Stimulated activated CD4-positive, alpha-beta T cell treated with anti-CD3 and anti-CD28 coated beads, Interleukin-1b, Interleukin-23, amount 100 ng/mL, for 4 hours (primary cell): ENCODE measurements around the gene CCDC27.
"Not testable (repeated sequence)": the region's sequence is repeated elsewhere in the genome, so short reads cannot be mapped to it uniquely, and the experiment has no call there.

ENCODE experiments used
- DNase-seq, 2 donors: peaks; one replicate each; pipeline ENCODE4 v3.0.0-alpha.2; 2020; ENCODE audit warnings: low read depth in 2 of 2

Gene CCDC27

GRCh38 chr1:3735688-3736087 is 16.6 kb upstream of the CCDC27 start:
- DNase-seq, result no peak

GRCh38 chr1:3736131-3736561 is 16.1 kb upstream of the CCDC27 start:
- no peak for DNase-seq

- no peak for DNase-seq
Measured at GRCh38 chr1:3736708-3737107, 15.5 kb upstream of the CCDC27 start.

GRCh38 chr1:3738943-3739342 is 13.3 kb upstream of the CCDC27 start:
- DNase-seq, result no peak

- DNase-seq, result no peak
Measured at GRCh38 chr1:3740042-3740441, 12.2 kb upstream of the CCDC27 start.

- no peak for DNase-seq
Measured at GRCh38 chr1:3740752-3741151, 11.5 kb upstream of the CCDC27 start.

GRCh38 chr1:3741566-3742438 is 10.4 kb upstream of the CCDC27 start:
- no peak for DNase-seq

- no peak for DNase-seq
Measured at GRCh38 chr1:3742439-3743298, 9.6 kb upstream of the CCDC27 start.

GRCh38 chr1:3743421-3743820 is 8.8 kb upstream of the CCDC27 start:
- DNase-seq, result no peak

- DNase-seq, result no peak
Measured at GRCh38 chr1:3743826-3744225, 8.4 kb upstream of the CCDC27 start.

- no peak for DNase-seq
Measured at GRCh38 chr1:3744646-3745045, 7.6 kb upstream of the CCDC27 start.

GRCh38 chr1:3745071-3745470 is 7.2 kb upstream of the CCDC27 start:
- DNase-seq, result no peak

GRCh38 chr1:3745590-3746381 is 6.5 kb upstream of the CCDC27 start:
- DNase-seq, result no peak

GRCh38 chr1:3746389-3746829 is 5.8 kb upstream of the CCDC27 start:
- DNase-seq, result no peak

GRCh38 chr1:3746830-3747521 is 5.3 kb upstream of the CCDC27 start:
- DNase-seq, result peak; percentile 83 to 92

- DNase-seq, result no peak
Measured at GRCh38 chr1:3747522-3747848, 4.8 kb upstream of the CCDC27 start.

GRCh38 chr1:3747903-3748302 is 4.3 kb upstream of the CCDC27 start:
- no peak for DNase-seq

GRCh38 chr1:3748316-3748900 is 3.8 kb upstream of the CCDC27 start:
- DNase-seq, result not testable (repeated sequence)

GRCh38 chr1:3749512-3749911 is 2.7 kb upstream of the CCDC27 start:
- DNase-seq, result no peak

- DNase-seq, result no peak
Measured at GRCh38 chr1:3750741-3751140, 1.5 kb upstream of the CCDC27 start.
